BE2C (cell line): ENCODE data around the gene PCDH15.

ENCODE experiments used
- DNase-seq: peaks from one replicate; pipeline ENCODE4 v3.0.0-alpha.2; 2020
- H3K27me3 ChIP-seq: fragments of 250-450 bp; sonication (Bioruptor Pico); 2 replicates; pipeline ENCODE4 v1.5.1; 2020; ENCODE audit warnings: mild to moderate bottlenecking
- H3K36me3 ChIP-seq: fragments of 250-450 bp; sonication (Bioruptor Pico); 2 replicates; pipeline ENCODE4 v1.5.1; 2020; ENCODE audit warnings: mild to moderate bottlenecking
- H3K4me1 ChIP-seq: fragments of 250-450 bp; sonication (Bioruptor Pico); 2 replicates; pipeline ENCODE4 v1.5.1; 2020
- H3K4me3 ChIP-seq: 2 replicates; pipeline ENCODE4 v1.5.1; 2011; ENCODE audit warnings: low read depth, low read length
- H3K9me3 ChIP-seq: fragments of 250-450 bp; sonication (Bioruptor Pico); 2 replicates; pipeline ENCODE4 v1.5.1; 2020
- CTCF ChIP-seq: IDR thresholded peaks from 2 replicates; pipeline ENCODE4 v1.5.1; 2012; ENCODE audit warnings: mild to moderate bottlenecking, low read depth, low read length

Gene PCDH15

GRCh38 chr10:54728511-54728910, 72.5 kb downstream of the PCDH15 start:
- H3K36me3 ChIP-seq: no peaks in the 10 kb centered on the region
- H3K9me3 ChIP-seq: no peaks in the 10 kb centered on the region
- DNase-seq: no peak
- no peaks in the 10 kb centered on the region for H3K27me3 ChIP-seq
- no peak for TF ChIP-seq CTCF
- no peak overlapping the region for H3K4me3 ChIP-seq
- H3K4me1 ChIP-seq: no peaks in the 10 kb centered on the region

- no peak for DNase-seq
- H3K4me3 ChIP-seq: no peak overlapping the region
- TF ChIP-seq CTCF: no peak
- H3K36me3 ChIP-seq: no peaks in the 10 kb centered on the region
- no peaks in the 10 kb centered on the region for H3K27me3 ChIP-seq
- no peaks in the 10 kb centered on the region for H3K4me1 ChIP-seq
- no peaks in the 10 kb centered on the region for H3K9me3 ChIP-seq
These were observed 79.0 kb downstream of the PCDH15 start for GRCh38 chr10:54722075-54722474.

- Histone ChIP-seq H3K27me3 (no peaks in the 10 kb centered on the region), H3K4me1 (no peaks in the 10 kb centered on the region), H3K4me3 (no peak overlapping the region), H3K36me3 (no peaks in the 10 kb centered on the region), H3K9me3 (no peaks in the 10 kb centered on the region)
- no peak for TF ChIP-seq CTCF
- DNase-seq: no peak
These were observed 90.1 kb downstream of the PCDH15 start for GRCh38 chr10:54710918-54711317.

GRCh38 chr10:54708591-54708990, 92.4 kb downstream of the PCDH15 start:
- no peak for TF ChIP-seq CTCF
- DNase-seq: no peak
- Histone ChIP-seq H3K9me3 (no peaks in the 10 kb centered on the region), H3K4me1 (no peaks in the 10 kb centered on the region), H3K27me3 (no peaks in the 10 kb centered on the region), H3K4me3 (no peak overlapping the region), H3K36me3 (no peaks in the 10 kb centered on the region)

GRCh38 chr10:54708021-54708420, 93.0 kb downstream of the PCDH15 start:
- Histone ChIP-seq H3K9me3 (no peaks in the 10 kb centered on the region), H3K27me3 (no peaks in the 10 kb centered on the region), H3K4me3 (no peak overlapping the region), H3K36me3 (no peaks in the 10 kb centered on the region), H3K4me1 (no peaks in the 10 kb centered on the region)
- TF ChIP-seq CTCF: no peak
- DNase-seq: no peak

- Histone ChIP-seq H3K36me3 (no peaks in the 10 kb centered on the region), H3K9me3 (no peaks in the 10 kb centered on the region), H3K27me3 (no peaks in the 10 kb centered on the region), H3K4me3 (no peak overlapping the region), H3K4me1 (no peaks in the 10 kb centered on the region)
- TF ChIP-seq CTCF: no peak
- DNase-seq: no peak
These were observed 98.2 kb downstream of the PCDH15 start for GRCh38 chr10:54702583-54703485.
